T1000 (cell line): ENCODE results near the gene GAL3ST3.

Experiments
- DNase-seq: peaks from one replicate; lab custom pipeline; 2025; ENCODE audit warnings: mixed read lengths; lab: John Stamatoyannopoulos, UW

The GAL3ST3 gene

GRCh38 chr11:66069715-66070603 lies 21.0 kb upstream of the GAL3ST3 start, which contains the start of gene PACS1:
PACS1 (plus strand) TSS chr11:66070272; CDS start chr11:66070487, 215 bp downstream.
- DNase-seq = peak; percentile 68

- DNase-seq = peak; percentile 59
Measured at GRCh38 chr11:66068923-66069714, 20.2 kb upstream of the GAL3ST3 start.

GRCh38 chr11:66068154-66068821 lies 19.3 kb upstream of the GAL3ST3 start:
- peak; percentile 54 for DNase-seq

DNA sequence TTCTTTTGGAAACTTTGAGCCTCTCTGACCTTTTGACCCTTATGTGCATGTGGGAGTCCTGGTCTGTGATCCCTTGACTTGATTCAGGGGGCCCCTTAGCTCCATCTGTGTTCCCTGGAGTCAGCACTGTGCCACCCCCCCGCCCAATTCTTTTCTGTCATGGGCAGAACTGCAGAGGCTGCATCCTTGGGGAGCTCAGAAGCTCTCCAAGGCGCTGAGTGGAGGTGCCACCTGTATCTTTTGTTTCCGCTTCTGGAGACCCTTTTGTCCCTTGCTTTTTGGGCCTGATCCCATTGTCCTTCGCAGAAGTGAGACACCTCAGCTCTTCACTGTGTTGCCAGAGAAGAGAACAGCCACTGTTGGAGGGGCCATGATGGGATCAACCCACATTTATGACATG lies 18.7 kb upstream of the GAL3ST3 start:
- DNase-seq = no peak

DNA sequence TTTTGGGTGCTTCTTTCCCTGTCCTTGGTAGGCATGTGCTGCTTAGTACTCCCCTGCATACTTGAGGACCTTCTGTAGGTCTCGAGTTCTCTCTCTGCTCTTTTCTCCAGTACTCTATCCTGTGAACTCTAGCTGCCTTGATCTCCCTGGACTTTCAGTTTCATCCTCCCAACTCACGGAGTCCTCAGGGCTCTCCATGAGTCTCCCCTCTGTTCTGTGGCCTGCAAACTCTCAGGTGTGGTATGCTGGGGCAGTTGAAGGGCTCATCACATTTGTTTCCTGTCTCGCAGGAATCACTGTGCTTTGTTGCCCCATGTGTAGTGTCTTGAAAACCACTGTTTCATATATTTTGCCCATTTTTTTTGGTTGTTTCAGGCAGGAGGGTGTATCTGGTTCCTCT lies 17.8 kb upstream of the GAL3ST3 start:
- no peak for DNase-seq

- DNase-seq = no peak
Measured at GRCh38 chr11:66064571-66064970, 15.6 kb upstream of the GAL3ST3 start.

- DNase-seq = no peak
Measured at GRCh38 chr11:66063900-66064299, 14.9 kb upstream of the GAL3ST3 start.

GRCh38 chr11:66062408-66062807 lies 13.4 kb upstream of the GAL3ST3 start:
- DNase-seq = no peak

DNA sequence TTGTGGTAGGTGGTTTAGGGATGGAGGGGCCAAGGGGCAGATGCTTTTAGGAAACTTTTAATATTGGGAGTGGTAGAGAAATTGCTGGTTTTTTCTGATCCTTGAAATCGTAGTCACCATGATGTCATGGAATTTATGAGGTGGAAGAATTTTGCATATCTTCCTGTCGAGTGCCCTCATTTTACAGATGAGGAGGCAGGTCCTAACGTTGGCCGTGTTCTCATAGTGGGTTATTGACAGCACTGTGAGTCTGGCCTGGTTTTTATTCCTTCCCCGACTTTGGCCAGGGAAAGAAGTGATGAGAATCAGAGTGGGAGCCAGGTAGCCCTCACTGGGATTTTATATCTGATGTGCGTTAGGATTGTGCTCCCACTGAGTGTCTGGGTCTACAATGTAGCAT lies 12.3 kb upstream of the GAL3ST3 start:
- no peak for DNase-seq

- DNase-seq = no peak
Measured at GRCh38 chr11:66059966-66060680, 11.2 kb upstream of the GAL3ST3 start.

DNA sequence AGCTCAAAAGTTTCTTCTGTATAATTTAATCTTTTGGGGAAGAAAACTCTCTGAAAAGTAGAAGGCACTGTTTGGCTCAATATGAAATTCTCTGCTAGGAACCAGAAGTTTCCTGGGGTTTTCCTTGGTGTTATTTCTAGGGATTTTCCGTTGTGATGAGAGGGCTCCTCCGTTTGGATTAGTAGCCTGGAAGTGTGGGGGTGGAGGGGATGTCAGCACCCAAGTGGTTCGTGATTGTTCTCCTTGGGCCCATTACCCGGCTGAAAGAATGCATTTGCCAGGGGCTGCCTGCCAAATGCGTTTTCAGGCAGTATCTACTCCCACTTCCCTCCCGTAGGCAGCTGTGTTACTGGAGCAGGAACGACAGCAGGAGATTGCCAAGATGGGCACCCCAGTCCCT lies 7.5 kb upstream of the GAL3ST3 start:
- DNase-seq = no peak

- DNase-seq = no peak
Measured at GRCh38 chr11:66055021-66055420, 6.1 kb upstream of the GAL3ST3 start.

DNA sequence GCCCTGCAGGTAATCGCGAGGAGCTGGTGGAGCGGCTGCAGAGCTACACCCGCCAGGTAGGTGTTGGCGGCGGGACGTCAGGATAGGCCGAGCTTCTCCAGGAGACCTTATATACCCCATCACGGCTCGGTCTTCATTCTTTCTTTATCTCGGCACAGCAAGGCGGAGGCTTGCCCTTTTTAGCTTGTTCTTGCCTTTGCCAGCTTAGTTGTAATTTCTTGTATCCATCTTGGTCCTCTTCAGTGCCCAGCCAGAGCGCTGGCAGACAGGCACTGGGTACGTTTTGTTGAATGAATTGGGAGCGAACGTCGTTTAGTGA lies 3.7 kb upstream of the GAL3ST3 start:
- no peak for DNase-seq

DNA sequence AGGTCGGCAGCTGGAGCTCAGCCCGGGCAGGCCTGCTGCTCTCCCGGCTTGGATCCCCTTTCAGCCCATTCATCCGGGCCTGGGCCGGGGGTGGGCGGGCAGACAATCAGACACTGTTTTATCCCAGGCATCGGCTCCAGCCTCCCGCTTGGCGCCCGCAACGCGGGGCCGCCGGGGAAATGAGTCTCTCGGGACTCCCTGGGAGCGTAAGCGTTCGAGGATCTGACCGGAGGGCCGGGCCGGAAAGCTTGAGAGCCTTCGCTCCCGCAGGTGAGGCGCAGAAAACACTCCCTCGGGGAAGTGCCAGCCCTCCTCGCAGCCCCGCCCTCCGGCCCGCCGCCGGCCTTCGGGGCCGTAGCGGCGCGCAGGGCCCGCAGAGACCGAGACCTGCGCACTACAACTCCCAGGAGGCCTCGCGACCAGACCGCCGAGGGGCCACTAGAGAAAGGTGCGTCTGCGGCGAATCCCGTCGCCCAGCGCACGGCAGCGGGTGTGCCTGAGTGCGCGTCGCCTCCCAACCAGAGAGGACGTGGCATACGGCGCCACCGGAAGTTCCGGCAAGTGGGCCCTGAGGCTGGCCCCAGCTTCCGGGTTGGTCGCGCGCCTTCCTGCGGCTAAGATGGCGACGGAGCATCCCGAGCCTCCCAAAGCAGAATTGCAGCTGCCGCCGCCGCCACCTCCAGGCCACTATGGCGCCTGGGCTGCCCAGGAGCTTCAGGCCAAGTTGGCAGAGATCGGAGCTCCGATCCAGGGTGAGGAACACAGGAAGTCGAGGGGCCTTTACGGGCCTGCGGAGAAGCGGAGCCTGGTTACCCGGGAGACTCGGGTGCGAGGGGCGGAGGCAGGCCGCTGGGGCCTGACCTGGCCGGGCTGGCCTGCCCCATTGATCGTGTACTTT lies 3.1 kb upstream of the GAL3ST3 start, which contains the start of gene SF3B2:
TSS of gene SF3B2 (plus strand) at position 599 of the 898 bp plus-strand sequence. CDS start at position 620, 21 bp downstream.
- DNase-seq = peak; percentile 97

GRCh38 chr11:66051371-66051765 lies 2.4 kb upstream of the GAL3ST3 start:
- no peak for DNase-seq

GRCh38 chr11:66050581-66051231 lies 1.7 kb upstream of the GAL3ST3 start:
- no peak for DNase-seq

DNA sequence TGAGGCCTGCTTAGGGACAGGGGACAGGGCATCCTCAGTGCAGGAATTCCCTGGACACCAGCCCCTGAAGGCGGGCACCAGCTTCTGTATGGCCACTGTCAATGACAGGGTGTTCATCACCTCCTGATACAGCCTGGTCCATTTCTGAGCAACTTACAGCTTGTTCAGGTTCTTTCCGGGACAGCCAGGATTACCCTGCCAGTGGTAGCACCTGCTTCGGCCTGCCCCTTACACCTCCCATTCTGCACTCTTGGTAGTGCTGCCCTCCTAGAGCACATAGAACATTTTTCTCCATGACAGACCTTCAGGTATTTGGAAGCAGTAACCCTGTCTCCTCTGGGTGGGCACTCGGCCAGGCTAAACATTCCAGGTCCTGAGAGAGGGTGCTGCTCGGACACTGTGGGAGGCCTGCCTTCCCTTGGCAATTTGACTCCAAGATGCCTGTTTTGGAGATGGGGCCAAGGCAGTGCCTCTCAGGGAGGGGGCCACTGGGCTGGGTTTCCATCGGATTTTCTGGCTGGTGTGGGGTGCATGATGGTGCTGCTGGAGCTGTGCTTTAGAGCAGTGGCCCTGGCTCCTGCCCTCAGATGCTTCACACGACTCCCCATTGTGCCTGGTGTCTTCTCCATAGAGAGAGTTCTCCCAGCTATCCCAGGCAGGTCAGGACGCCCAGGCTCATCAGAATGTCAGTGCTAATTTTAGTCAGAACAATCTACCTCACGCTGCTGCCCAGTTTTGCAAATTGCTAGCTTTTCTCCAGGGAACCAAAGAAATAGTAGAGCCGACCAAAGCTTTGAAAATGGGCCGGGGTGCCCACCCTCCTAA lies 1.2 kb downstream of the GAL3ST3 start:
- no peak for DNase-seq

- DNase-seq = no peak
Measured at GRCh38 chr11:66046901-66047300, 2.1 kb downstream of the GAL3ST3 start.

- peak; percentile 58 for DNase-seq
Measured at GRCh38 chr11:66045177-66045639, 3.8 kb downstream of the GAL3ST3 start.
